ENCODE results near the gene SFT2D1. TPM values are rescaled to one million over a fixed set of nuclear protein-coding genes. Genes with fewer than 3 reads are reported as not detected.

Gene SFT2D1
- total RNA-seq, 2 donors from 2014 or later = 30.8 to 48.4 TPM

GRCh38 chr6:166305562-166306117 lies 36.7 kb downstream of the SFT2D1 start:
- Mint-ChIP-seq H3K9me3 (no peaks in the 10 kb centered on the region), H3K36me3 (no peaks in the 10 kb centered on the region), H3K27ac (no peak overlapping the region)
- ATAC-seq (no peak), DNase-seq (ENCODE audit: low spot score in 2 of 2) (no peak)

- ATAC-seq (no peak), DNase-seq (ENCODE audit: low spot score in 2 of 2) (no peak)
- no peak overlapping the region for H3K27ac Mint-ChIP-seq
- H3K9me3 Mint-ChIP-seq = no peaks in the 10 kb centered on the region
- no peaks in the 10 kb centered on the region for H3K36me3 Mint-ChIP-seq
Observed at GRCh38 chr6:166304106-166304505, 38.2 kb downstream of the SFT2D1 start.

GRCh38 chr6:166301611-166302529 lies 40.5 kb downstream of the SFT2D1 start:
- ATAC-seq = no peak
- H3K9me3 Mint-ChIP-seq = no peaks in the 10 kb centered on the region

GRCh38 chr6:166300357-166300987 lies 41.9 kb downstream of the SFT2D1 start:
- ATAC-seq (no peak), DNase-seq (ENCODE audit: low spot score in 2 of 2) (no peak)
- Mint-ChIP-seq H3K36me3 (no peaks in the 10 kb centered on the region), H3K9me3 (no peaks in the 10 kb centered on the region), H3K27ac (no peak overlapping the region)

More at GRCh38 chr6:166301611-166302529, 40.5 kb downstream of the SFT2D1 start:
- DNase-seq (ENCODE audit: low spot score in 2 of 2) = no peak
- Mint-ChIP-seq H3K36me3 (no peaks in the 10 kb centered on the region), H3K27ac (no peak overlapping the region)

- H3K36me3 Mint-ChIP-seq = no peaks in the 10 kb centered on the region
- ATAC-seq = no peak
- H3K27ac Mint-ChIP-seq = no peak overlapping the region
- no peaks in the 10 kb centered on the region for H3K9me3 Mint-ChIP-seq
- DNase-seq (ENCODE audit: low spot score in 2 of 2) = no peak
Observed at GRCh38 chr6:166297606-166298005, 44.7 kb downstream of the SFT2D1 start.

- ATAC-seq = no peak
Observed at GRCh38 chr6:166296035-166296883, 46.1 kb downstream of the SFT2D1 start.

GRCh38 chr6:166293731-166294584 lies 48.4 kb downstream of the SFT2D1 start:
- H3K9me3 Mint-ChIP-seq = no peaks in the 10 kb centered on the region
- H3K27ac Mint-ChIP-seq = no peak overlapping the region
- ATAC-seq (no peak), DNase-seq (ENCODE audit: low spot score in 2 of 2) (no peak)
- H3K36me3 Mint-ChIP-seq = no peaks in the 10 kb centered on the region

More at GRCh38 chr6:166296035-166296883, 46.1 kb downstream of the SFT2D1 start:
- no peak for DNase-seq (ENCODE audit: low spot score in 2 of 2)
- no peaks in the 10 kb centered on the region for H3K9me3 Mint-ChIP-seq
- no peaks in the 10 kb centered on the region for H3K36me3 Mint-ChIP-seq
- no peak overlapping the region for H3K27ac Mint-ChIP-seq

- ATAC-seq (peak; percentile 72 to 82), DNase-seq (ENCODE audit: low spot score in 2 of 2) (no peak)
- H3K27ac Mint-ChIP-seq = no peak overlapping the region
- no peaks in the 10 kb centered on the region for H3K9me3 Mint-ChIP-seq
- no peaks in the 10 kb centered on the region for H3K36me3 Mint-ChIP-seq
Observed at GRCh38 chr6:166289207-166290060, 52.9 kb downstream of the SFT2D1 start.

GRCh38 chr6:166286839-166287271 lies 55.5 kb downstream of the SFT2D1 start:
- Mint-ChIP-seq H3K36me3 (no peaks in the 10 kb centered on the region), H3K27ac (no peak overlapping the region), H3K9me3 (no peaks in the 10 kb centered on the region)
- DNase-seq (ENCODE audit: low spot score in 2 of 2) (no peak), ATAC-seq (peak; percentile 21 to 39)

GRCh38 chr6:166285233-166285632 lies 57.1 kb downstream of the SFT2D1 start:
- no peak for DNase-seq (ENCODE audit: low spot score in 2 of 2)
- Mint-ChIP-seq H3K9me3 (no peaks in the 10 kb centered on the region), H3K36me3 (no peaks in the 10 kb centered on the region), H3K27ac (no peak overlapping the region)
- ATAC-seq = no peak

- Mint-ChIP-seq H3K27ac (no peak overlapping the region), H3K36me3 (no peaks in the 10 kb centered on the region), H3K9me3 (no peaks in the 10 kb centered on the region)
- ATAC-seq = no peak
- DNase-seq (ENCODE audit: low spot score in 2 of 2) = no peak
Observed at GRCh38 chr6:166284640-166285039, 57.7 kb downstream of the SFT2D1 start.

GRCh38 chr6:166282394-166283032 lies 59.8 kb downstream of the SFT2D1 start:
- Mint-ChIP-seq H3K9me3 (no peaks in the 10 kb centered on the region), H3K27ac (no peak overlapping the region), H3K36me3 (no peaks in the 10 kb centered on the region)
- no peak for DNase-seq (ENCODE audit: low spot score in 2 of 2)
- ATAC-seq = no peak

GRCh38 chr6:166281104-166281503 lies 61.2 kb downstream of the SFT2D1 start:
- no peaks in the 10 kb centered on the region for H3K36me3 Mint-ChIP-seq
- DNase-seq (ENCODE audit: low spot score in 2 of 2) (no peak), ATAC-seq (no peak)
- H3K27ac Mint-ChIP-seq = no peak overlapping the region
- no peaks in the 10 kb centered on the region for H3K9me3 Mint-ChIP-seq

- Mint-ChIP-seq H3K9me3 (no peaks in the 10 kb centered on the region), H3K27ac (no peak overlapping the region), H3K36me3 (no peaks in the 10 kb centered on the region)
- no peak for ATAC-seq
- no peak for DNase-seq (ENCODE audit: low spot score in 2 of 2)
Observed at GRCh38 chr6:166279393-166279679, 63.0 kb downstream of the SFT2D1 start.
